Measurements from ENCODE around the gene HMGCL.

- TF ChIP-seq CTCF (IDR thresholded peaks at IDR 0.05) (no peak), ZFX (IDR thresholded peaks at IDR 0.05; ENCODE audit: borderline replicate concordance) (no peak)
These were observed 47.2 kb upstream of the HMGCL start for GRCh38 chr1:23872421-23872820.
